Body of pancreas (tissue), 4 donors: ENCODE data around the gene PRB2. TPM values are rescaled to one million over a fixed set of nuclear protein-coding genes. Genes with fewer than 3 reads are reported as not detected.
"Not testable (repeated sequence)": the region's sequence is repeated elsewhere in the genome, so short reads cannot be mapped to it uniquely, and the experiment has no call there.

ENCODE experiments used
- ATAC-seq: fragments of 150-250 bp; one replicate; pipeline ENCODE4 v1.9.1; 2016
- DNase-seq, 4 donors: peaks; one replicate each; pipeline ENCODE4 v3.0.0-alpha.2; 2019
- H3K27ac ChIP-seq, 4 donors: fragments of 200-600 bp; sonication (generic); 1 replicate in 3 of 4; 2 replicates in 1 of 4; pipeline versions ENCODE4 v1.5.1 to v1.6.1; 2016 to 2019; ENCODE audit warnings: mild to moderate bottlenecking in 1 of 4, mixed read lengths in 1 of 4, moderate library complexity in 1 of 4
- H3K27me3 ChIP-seq, 2 donors: fragments of 200-600 bp; sonication (generic); one replicate each; pipeline ENCODE4 v1.6.0; 2016; ENCODE audit warnings: mild to moderate bottlenecking in 1 of 2
- H3K36me3 ChIP-seq, 2 donors: fragments of 200-600 bp; sonication (generic); replicated peaks in 1 of 2; 2 replicates each; pipeline ENCODE4 v1.5.1; 2016; ENCODE audit warnings: low read depth in 2 of 2; ENCODE audit not compliant: insufficient read depth in 1 of 2
- H3K4me1 ChIP-seq: fragments of 200-600 bp; sonication (generic); one replicate; pipeline ENCODE4 v1.6.0; 2016
- H3K4me3 ChIP-seq, 2 donors: fragments of 200-600 bp; sonication (generic); 1 replicate in 1 of 2; 2 replicates in 1 of 2; pipeline ENCODE4 v1.5.1; 2016 to 2019
- H3K9me3 ChIP-seq, 3 donors: fragments of 200-600 bp; sonication (generic); 1 replicate in 2 of 3; 2 replicates in 1 of 3; pipeline ENCODE4 v1.5.1; 2016
- CTCF ChIP-seq, 7 experiments: fragments of 450-650 bp in 4 of 7; fragments of 200-600 bp in 3 of 7; sonication (generic) in 3 of 7; IDR thresholded peaks; one replicate each; pipeline ENCODE4 v1.5.1; 2016 to 2019; ENCODE audit warnings: antibody characterized with exemption in 7 of 7
- POLR2A ChIP-seq, 3 donors: fragments of 450-650 bp; IDR thresholded peaks; one replicate each; pipeline ENCODE4 v1.6.1; 2016; ENCODE audit warnings: antibody characterized with exemption in 3 of 3, mild to moderate bottlenecking in 2 of 3
- WGBS, 2 donors: methylation state at CpG; one replicate each; pipeline ENCODE4 v1.1.5; 2017; 5-methylcytosine and 5-hydroxymethylcytosine counted together
- intact Hi-C: fragments of 100-400 bp; cut with DNase I; formaldehyde crosslinking; loops from one replicate; pipeline ENCODE4 v1.15.1; 2023
- total RNA-seq, 2 donors: library from RNA; depleted of rRNA; stranded (reverse); fragments of >200 nt; gene quantifications; one replicate each; pipeline ENCODE4 v1.1.0, GENCODE V29; 2016

Gene PRB2
- total RNA-seq, result not detected

GRCh38 chr12:11395467-11395866 is at the start of gene PRB2:
Gene PRB2, minus strand, starts transcription at chr12:11395567. Its CDS starts 38 bp downstream, at chr12:11395529.
- WGBS, 2 donors, result 67 to 83% methylated on average over 1 of the region's 1 CpG
- H3K4me3 ChIP-seq, intact Hi-C loops, H3K36me3 ChIP-seq, H3K9me3 ChIP-seq, H3K27ac ChIP-seq, ATAC-seq, H3K4me1 ChIP-seq, H3K27me3 ChIP-seq, DNase-seq: not testable (repeated sequence)

- ATAC-seq, result no peak
Observed at GRCh38 chr12:11437966-11438365, 42.6 kb upstream of the PRB2 start.

GRCh38 chr12:11433664-11434063 is 38.3 kb upstream of the PRB2 start:
- TF ChIP-seq CTCF (IDR thresholded peaks at IDR 0.05) (no peak), POLR2A (IDR thresholded peaks at IDR 0.05) (no peak)
- H3K27me3 ChIP-seq, result no peaks in the 10 kb centered on the region
- WGBS, 2 donors, result 52 to 79% methylated on average over 4 of the region's 4 CpGs

More at GRCh38 chr12:11437966-11438365, 42.6 kb upstream of the PRB2 start:
- H3K4me1 ChIP-seq, result no peaks in the 10 kb centered on the region
- intact Hi-C loops, result no loop called here
- no peak overlapping the region for H3K27ac ChIP-seq
- no peaks in the 10 kb centered on the region for H3K27me3 ChIP-seq
- no peak for DNase-seq
- no peak overlapping the region for H3K4me3 ChIP-seq
- no peak for TF ChIP-seq CTCF (IDR thresholded peaks at IDR 0.05)
- no peak for TF ChIP-seq POLR2A (IDR thresholded peaks at IDR 0.05)
- WGBS, 2 donors, result 85 to 95% methylated on average over 2 of the region's 2 CpGs
- no peaks in the 10 kb centered on the region for H3K36me3 ChIP-seq
- H3K9me3 ChIP-seq, result no peaks in the 10 kb centered on the region

GRCh38 chr12:11431486-11431885 is 36.1 kb upstream of the PRB2 start:
- intact Hi-C loops, result no loop called here
- Histone ChIP-seq H3K4me1 (no peaks in the 10 kb centered on the region), H3K36me3 (no peaks in the 10 kb centered on the region), H3K27me3 (no peaks in the 10 kb centered on the region), H3K4me3 (no peak overlapping the region), H3K9me3 (no peaks in the 10 kb centered on the region), H3K27ac (no peak overlapping the region)
- 81 to 90% methylated on average over 4 of the region's 4 CpGs for WGBS, 2 donors
- ATAC-seq, result no peak
- DNase-seq, result no peak
- TF ChIP-seq CTCF (IDR thresholded peaks at IDR 0.05) (no peak), POLR2A (IDR thresholded peaks at IDR 0.05) (no peak)

More at GRCh38 chr12:11433664-11434063, 38.3 kb upstream of the PRB2 start:
- H3K4me1 ChIP-seq, result no peaks in the 10 kb centered on the region
- no peak for ATAC-seq
- no peak overlapping the region for H3K27ac ChIP-seq
- DNase-seq, result no peak
- H3K9me3 ChIP-seq, result no peaks in the 10 kb centered on the region
- no peak overlapping the region for H3K4me3 ChIP-seq
- intact Hi-C loops, result no loop called here
- H3K36me3 ChIP-seq, result no peaks in the 10 kb centered on the region

- ATAC-seq, result no peak
- TF ChIP-seq CTCF (IDR thresholded peaks at IDR 0.05) (no peak), POLR2A (IDR thresholded peaks at IDR 0.05) (no peak)
- Histone ChIP-seq H3K4me3 (no peak overlapping the region), H3K36me3 (no peaks in the 10 kb centered on the region), H3K27me3 (no peaks in the 10 kb centered on the region), H3K9me3 (no peaks in the 10 kb centered on the region), H3K27ac (no peak overlapping the region), H3K4me1 (no peaks in the 10 kb centered on the region)
- no peak for DNase-seq
- intact Hi-C loops, result no loop called here
- 81% methylated on average over 1 of the region's 1 CpG for WGBS, 2 donors
Observed at GRCh38 chr12:11427341-11427740, 32.0 kb upstream of the PRB2 start.
